ENCODE results near the gene ALKBH2.

DNA sequence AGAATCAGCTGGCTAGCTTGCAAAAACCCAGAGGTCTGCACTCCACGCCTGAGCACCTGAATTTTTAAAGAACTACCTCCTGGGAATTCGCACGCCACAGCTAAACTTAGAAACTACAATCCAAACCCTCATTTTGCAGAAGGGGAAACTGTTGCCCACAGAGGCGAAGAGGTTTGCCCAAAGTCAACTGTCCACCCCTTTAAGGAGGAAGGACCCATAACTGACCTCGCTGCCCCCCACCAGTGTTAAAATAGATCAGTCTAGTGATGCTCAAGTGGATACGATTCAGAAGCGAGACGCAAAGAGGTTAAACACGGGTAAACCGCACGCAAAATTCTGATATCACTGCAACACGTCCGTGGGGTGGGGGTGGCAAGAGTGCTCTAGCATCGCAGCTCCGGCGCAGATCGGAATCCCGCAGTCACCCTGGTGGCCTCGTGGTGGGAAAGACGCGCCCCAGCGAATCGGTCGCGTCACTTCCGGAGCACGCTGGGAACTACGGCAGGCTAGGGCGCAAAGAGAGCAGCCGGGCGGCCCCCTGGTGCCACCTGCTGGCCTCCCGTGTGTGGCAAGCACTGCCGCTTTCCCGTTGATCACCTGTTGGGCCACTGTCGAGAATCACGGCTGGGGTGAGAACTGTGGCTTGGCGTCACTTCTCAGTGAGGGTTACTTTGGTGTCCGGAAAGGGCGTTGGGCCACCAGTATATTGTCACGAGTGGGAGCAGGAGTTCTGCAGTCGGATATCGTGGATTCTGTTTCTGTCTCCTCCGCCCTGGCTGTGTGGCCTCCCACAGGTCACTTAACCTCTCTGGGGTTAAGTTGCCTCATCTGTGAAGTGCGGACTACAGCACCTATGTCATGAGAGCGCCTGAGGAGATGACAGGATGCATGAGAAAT, at the start of gene ALKBH2:
- TF ChIP-seq, protein P1, sequence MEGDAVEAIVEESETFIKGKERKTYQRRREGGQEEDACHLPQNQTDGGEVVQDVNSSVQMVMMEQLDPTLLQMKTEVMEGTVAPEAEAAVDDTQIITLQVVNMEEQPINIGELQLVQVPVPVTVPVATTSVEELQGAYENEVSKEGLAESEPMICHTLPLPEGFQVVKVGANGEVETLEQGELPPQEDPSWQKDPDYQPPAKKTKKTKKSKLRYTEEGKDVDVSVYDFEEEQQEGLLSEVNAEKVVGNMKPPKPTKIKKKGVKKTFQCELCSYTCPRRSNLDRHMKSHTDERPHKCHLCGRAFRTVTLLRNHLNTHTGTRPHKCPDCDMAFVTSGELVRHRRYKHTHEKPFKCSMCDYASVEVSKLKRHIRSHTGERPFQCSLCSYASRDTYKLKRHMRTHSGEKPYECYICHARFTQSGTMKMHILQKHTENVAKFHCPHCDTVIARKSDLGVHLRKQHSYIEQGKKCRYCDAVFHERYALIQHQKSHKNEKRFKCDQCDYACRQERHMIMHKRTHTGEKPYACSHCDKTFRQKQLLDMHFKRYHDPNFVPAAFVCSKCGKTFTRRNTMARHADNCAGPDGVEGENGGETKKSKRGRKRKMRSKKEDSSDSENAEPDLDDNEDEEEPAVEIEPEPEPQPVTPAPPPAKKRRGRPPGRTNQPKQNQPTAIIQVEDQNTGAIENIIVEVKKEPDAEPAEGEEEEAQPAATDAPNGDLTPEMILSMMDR (conservative IDR thresholded peaks at IDR 0.05): peak; percentile 97
- no peak for TF ChIP-seq ZFX (IDR thresholded peaks at IDR 0.05)

Measured in C4-2B (cell line).